HG03460 (cell line): ENCODE data around the gene HOMER1.
"Not testable (repeated sequence)": the region's sequence is repeated elsewhere in the genome, so short reads cannot be mapped to it uniquely, and the experiment has no call there.

Experiments used
- ATAC-seq: cut with Tn5 transposase; IDR thresholded peaks from one replicate; pipeline ENCODE4 v1.9.1; 2021; ENCODE audit not compliant: unreplicated experiment

Gene HOMER1

GRCh38 chr5:79518718-79519117 is 4.8 kb upstream of the HOMER1 start:
- ATAC-seq = no peak

GRCh38 chr5:79517601-79518000 is 3.7 kb upstream of the HOMER1 start:
- ATAC-seq = no peak

- ATAC-seq = no peak
These were observed 3.1 kb upstream of the HOMER1 start for GRCh38 chr5:79516986-79517385.

GRCh38 chr5:79516331-79516730 is 2.4 kb upstream of the HOMER1 start:
- not testable (repeated sequence) for ATAC-seq

- peak; percentile 85 for ATAC-seq
These were observed 614 bp upstream of the HOMER1 start for GRCh38 chr5:79514391-79515105.

- peak; percentile 1 for ATAC-seq
These were observed 628 bp downstream of the HOMER1 start for GRCh38 chr5:79513308-79513703.

GRCh38 chr5:79512471-79513307 is 1.2 kb downstream of the HOMER1 start:
- no peak for ATAC-seq

GRCh38 chr5:79512049-79512448 is 1.9 kb downstream of the HOMER1 start:
- ATAC-seq = no peak

GRCh38 chr5:79510638-79511037 is 3.3 kb downstream of the HOMER1 start:
- no peak for ATAC-seq

- no peak for ATAC-seq
These were observed 4.6 kb downstream of the HOMER1 start for GRCh38 chr5:79509244-79509885.

- ATAC-seq = no peak
These were observed 5.1 kb downstream of the HOMER1 start for GRCh38 chr5:79508794-79509193.

- no peak for ATAC-seq
These were observed 5.6 kb downstream of the HOMER1 start for GRCh38 chr5:79508354-79508753.

GRCh38 chr5:79507251-79508205 is 6.4 kb downstream of the HOMER1 start:
- ATAC-seq = no peak

- no peak for ATAC-seq
These were observed 8.8 kb downstream of the HOMER1 start for GRCh38 chr5:79505138-79505537.

- ATAC-seq = no peak
These were observed 10.0 kb downstream of the HOMER1 start for GRCh38 chr5:79503794-79504495.

GRCh38 chr5:79499640-79500273 is 14.2 kb downstream of the HOMER1 start:
- ATAC-seq = no peak

- no peak for ATAC-seq
These were observed 18.6 kb downstream of the HOMER1 start for GRCh38 chr5:79495311-79495710.

GRCh38 chr5:79493596-79494345 is 20.2 kb downstream of the HOMER1 start:
- ATAC-seq = no peak
